A549 (cell line): ENCODE measurements around the gene S1PR2.

Source experiments
- BHLHE40 ChIP-seq: IDR thresholded peaks from 2 replicates; pipeline ENCODE4 v1.6.1; 2012; ENCODE audit warnings: low read depth, low read length, inconsistent platforms
- JUN ChIP-seq, 2 experiments: fragments of >200 bp; sonication (Bioruptor Twin); formaldehyde crosslinking; IDR thresholded peaks; 2 replicates in 1 of 2; 3 replicates in 1 of 2; pipeline ENCODE4 v1.6.1; 2016 to 2017
- RAD21 ChIP-seq, 2 experiments: fragments of >200 bp in 1 of 2; sonication (Bioruptor Twin) in 1 of 2; formaldehyde crosslinking in 1 of 2; IDR thresholded peaks in 1 of 2; conservative IDR thresholded peaks in 1 of 2; 2 replicates in 1 of 2; 3 replicates in 1 of 2; pipeline ENCODE4 v1.6.1; 2012 to 2018; ENCODE audit warnings: inconsistent platforms in 1 of 2
- TF ChIP-seq, protein P1 (sequence below): IDR thresholded peaks from 2 replicates; pipeline ENCODE4 v1.6.1; 2012
- TF ChIP-seq, protein P2 (sequence below): fragments of 450-650 bp; IDR thresholded peaks from 2 replicates; pipeline ENCODE4 v1.6.1; 2014; ENCODE audit warnings: antibody characterized with exemption
- TF ChIP-seq, protein P3 (sequence below): fragments of >200 bp; sonication (Bioruptor Twin); formaldehyde crosslinking; IDR thresholded peaks from 3 replicates; pipeline ENCODE4 v1.5.1; 2016

DNA sequence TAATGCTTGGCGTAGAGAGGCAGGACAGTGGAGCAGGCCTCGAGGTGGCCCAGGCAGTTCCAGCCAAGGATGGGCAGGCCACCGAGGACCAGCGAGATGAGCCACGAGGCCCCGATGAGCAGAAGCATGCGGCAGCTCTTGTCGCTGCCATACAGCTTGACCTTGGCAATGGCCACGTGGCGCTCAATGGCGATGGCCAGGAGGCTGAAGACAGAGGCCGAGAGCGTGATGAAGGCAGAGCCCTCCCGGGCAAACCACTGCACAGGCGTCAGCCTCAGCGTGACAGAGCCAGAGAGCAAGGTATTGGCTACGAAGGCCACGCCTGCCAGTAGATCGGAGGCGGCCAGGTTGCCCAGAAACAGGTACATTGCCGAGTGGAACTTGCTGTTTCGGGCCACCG is 6.8 kb downstream of the S1PR2 start:
- TF ChIP-seq, protein P1, sequence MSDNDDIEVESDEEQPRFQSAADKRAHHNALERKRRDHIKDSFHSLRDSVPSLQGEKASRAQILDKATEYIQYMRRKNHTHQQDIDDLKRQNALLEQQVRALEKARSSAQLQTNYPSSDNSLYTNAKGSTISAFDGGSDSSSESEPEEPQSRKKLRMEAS: no peak
- TF ChIP-seq, protein P2, sequence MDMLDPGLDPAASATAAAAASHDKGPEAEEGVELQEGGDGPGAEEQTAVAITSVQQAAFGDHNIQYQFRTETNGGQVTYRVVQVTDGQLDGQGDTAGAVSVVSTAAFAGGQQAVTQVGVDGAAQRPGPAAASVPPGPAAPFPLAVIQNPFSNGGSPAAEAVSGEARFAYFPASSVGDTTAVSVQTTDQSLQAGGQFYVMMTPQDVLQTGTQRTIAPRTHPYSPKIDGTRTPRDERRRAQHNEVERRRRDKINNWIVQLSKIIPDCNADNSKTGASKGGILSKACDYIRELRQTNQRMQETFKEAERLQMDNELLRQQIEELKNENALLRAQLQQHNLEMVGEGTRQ: no peak
- TF ChIP-seq, protein P3, sequence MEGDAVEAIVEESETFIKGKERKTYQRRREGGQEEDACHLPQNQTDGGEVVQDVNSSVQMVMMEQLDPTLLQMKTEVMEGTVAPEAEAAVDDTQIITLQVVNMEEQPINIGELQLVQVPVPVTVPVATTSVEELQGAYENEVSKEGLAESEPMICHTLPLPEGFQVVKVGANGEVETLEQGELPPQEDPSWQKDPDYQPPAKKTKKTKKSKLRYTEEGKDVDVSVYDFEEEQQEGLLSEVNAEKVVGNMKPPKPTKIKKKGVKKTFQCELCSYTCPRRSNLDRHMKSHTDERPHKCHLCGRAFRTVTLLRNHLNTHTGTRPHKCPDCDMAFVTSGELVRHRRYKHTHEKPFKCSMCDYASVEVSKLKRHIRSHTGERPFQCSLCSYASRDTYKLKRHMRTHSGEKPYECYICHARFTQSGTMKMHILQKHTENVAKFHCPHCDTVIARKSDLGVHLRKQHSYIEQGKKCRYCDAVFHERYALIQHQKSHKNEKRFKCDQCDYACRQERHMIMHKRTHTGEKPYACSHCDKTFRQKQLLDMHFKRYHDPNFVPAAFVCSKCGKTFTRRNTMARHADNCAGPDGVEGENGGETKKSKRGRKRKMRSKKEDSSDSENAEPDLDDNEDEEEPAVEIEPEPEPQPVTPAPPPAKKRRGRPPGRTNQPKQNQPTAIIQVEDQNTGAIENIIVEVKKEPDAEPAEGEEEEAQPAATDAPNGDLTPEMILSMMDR: no peak
- TF ChIP-seq JUN (IDR thresholded peaks at IDR 0.05) (no peak), RAD21 (conservative IDR thresholded peaks at IDR 0.05 in 1 of 2, IDR thresholded peaks at IDR 0.05 in 1 of 2) (no peak), BHLHE40 (no peak)
